Spleen (tissue), 13 donors: ENCODE data around the gene DYNLT1. TPM values are rescaled to one million over a fixed set of nuclear protein-coding genes. Genes with fewer than 3 reads are reported as not detected.

Experiments
- DNase-seq: peaks from one replicate; pipeline ENCODE4 v3.0.0-alpha.2; 2020
- H3K27ac ChIP-seq, 8 donors: fragments of 200-600 bp; sonication (generic) in 7 of 8; 1 replicate in 4 of 8; 2 replicates in 4 of 8; pipeline versions ENCODE4 v1.5.0 to v1.8.0; 2016 to 2021; ENCODE audit warnings: inconsistent platforms in 4 of 8, mild to moderate bottlenecking in 4 of 8, moderate library complexity in 1 of 8
- H3K27me3 ChIP-seq, 7 donors: fragments of 200-600 bp; sonication (generic) in 6 of 7; replicated peaks in 1 of 7; 1 replicate in 4 of 7; 2 replicates in 3 of 7; pipeline versions ENCODE4 v1.5.0 to v1.8.0; 2016 to 2021; ENCODE audit warnings: inconsistent platforms in 3 of 7, mild to moderate bottlenecking in 1 of 7
- H3K36me3 ChIP-seq, 6 donors: fragments of 200-600 bp; sonication (generic) in 5 of 6; 1 replicate in 4 of 6; 2 replicates in 2 of 6; pipeline versions ENCODE4 v1.5.0 to v1.8.0; 2016 to 2021; ENCODE audit warnings: inconsistent platforms in 2 of 6
- H3K4me1 ChIP-seq, 6 donors: fragments of 200-600 bp; sonication (generic) in 5 of 6; 1 replicate in 3 of 6; 2 replicates in 3 of 6; pipeline versions ENCODE4 v1.5.0 to v1.8.0; 2016 to 2021; ENCODE audit warnings: inconsistent platforms in 3 of 6
- H3K4me3 ChIP-seq, 8 donors: fragments of 200-600 bp; sonication (generic) in 7 of 8; 1 replicate in 4 of 8; 2 replicates in 4 of 8; pipeline versions ENCODE4 v1.5.0 to v1.8.0; 2016 to 2021; ENCODE audit warnings: inconsistent platforms in 4 of 8, mild to moderate bottlenecking in 4 of 8, moderate library complexity in 2 of 8
- H3K9me3 ChIP-seq, 8 donors: fragments of 200-600 bp; sonication (generic) in 7 of 8; 1 replicate in 4 of 8; 2 replicates in 4 of 8; pipeline versions ENCODE4 v1.5.0 to v1.8.0; 2016 to 2021; ENCODE audit warnings: inconsistent platforms in 4 of 8
- POLR2A ChIP-seq, 3 donors: fragments of 450-650 bp; IDR thresholded peaks; one replicate each; pipeline ENCODE4 v1.5.1; 2017; ENCODE audit warnings: antibody characterized with exemption in 3 of 3, mild to moderate bottlenecking in 1 of 3
- POLR2AphosphoS5 ChIP-seq, 3 donors: sonication (generic); formaldehyde crosslinking; IDR thresholded peaks; one replicate each; pipeline ENCODE4 v1.5.1; 2017; ENCODE audit warnings: antibody characterized with exemption in 3 of 3
- WGBS, 5 donors: extraction: QIAGEN DNeasy Blood & Tissue Kit in 3 of 5; methylation state at CpG; one replicate each; pipeline versions ENCODE4 v1.1.5 to v1.1.7; 2013 to 2018; 5-methylcytosine and 5-hydroxymethylcytosine counted together
- intact Hi-C: fragments of 100-400 bp; cut with DNase I; formaldehyde crosslinking; loops from one replicate; pipeline ENCODE4 v1.15.0; 2023; ENCODE audit warnings: low total_unique reads
- long read RNA-seq, 2 donors: transcript quantifications; one replicate each; lab custom pipeline, GENCODE V29; 2026
- polyA plus RNA-seq, 3 donors: library from polyadenylated mRNA; stranded (reverse); fragments of 200-250 nt; gene quantifications; one replicate each; pipeline ENCODE4 v1.2.1, GENCODE V29; 2013
- total RNA-seq, 7 donors: library from RNA; depleted of rRNA in 3 of 7; stranded (reverse); fragments of >200 nt in 3 of 7; fragmentation: NEBNext Ultra II Directional in 4 of 7; extraction: Animal tissue kit (Norgen Biotek cat#: 25700) in 4 of 7; gene quantifications; one replicate each; pipeline versions ENCODE4 v1.1.0 to v1.2.1, GENCODE V29; 2016 to 2021
- TF ChIP-seq, protein P1 (sequence below), 11 experiments: fragments of 200-600 bp in 7 of 11; fragments of 450-650 bp in 4 of 11; sonication (generic) in 4 of 11; IDR thresholded peaks in 8 of 11; conservative IDR thresholded peaks in 3 of 11; 1 replicate in 7 of 11; 2 replicates in 4 of 11; pipeline versions ENCODE4 v1.4.0 to v1.8.0; 2016 to 2021; ENCODE audit warnings: antibody characterized with exemption in 11 of 11, inconsistent platforms in 4 of 11, mild to moderate bottlenecking in 1 of 11
- donor health status: healthy with polysubstance abuse.
- donor health status: DM: no; HTN: no; CAD: no; lungs with moderate emphysema.
- donor health status: DM: no; HTN: no; CAD: no.
- donor health status: Bipolar disorder and iron deficiency.
- donor health status: healthy.
- donor health status: DM: no; HTN: no; CAD: no.
- donor health status: DM: yes; HTN: yes; CAD: no.

Gene DYNLT1
- total RNA-seq (10 to 100 TPM; 61.3 to 91.3 (median 71.3) TPM), polyA plus RNA-seq (100 to 1,000 TPM in 2 of 3 donors, 10 to 100 TPM in 1; 81.8 to 131 (median 126) TPM)
- long read RNA-seq, donor 1, transcript DYNLT1-203 (5 exons, 726 nt): major isoform, 90 of 103 reads
- long read RNA-seq, donor 1, partial matches to known transcripts: 11 of 103 reads
- long read RNA-seq, donor 1, other reads (novel, unspliced or antisense): 0 of 103 reads
- long read RNA-seq, donor 2, transcript DYNLT1-203 (5 exons, 726 nt): major isoform, 55 of 77 reads
- long read RNA-seq, donor 2, partial matches to known transcripts: 22 of 77 reads
- long read RNA-seq, donor 2, other reads (novel, unspliced or antisense): 0 of 77 reads

- Histone ChIP-seq H3K27me3 (no peaks in the 10 kb centered on the region), H3K9me3 (no peaks in the 10 kb centered on the region), H3K36me3 (peaks cover 0 to 29% (median 8%) of the 10 kb centered on the region in 6 donors), H3K4me3 (peak within 1 kb of the TSS; percentile 79 to 96 (median 90)), H3K4me1 (peaks cover 37 to 68% (median 61%) of the 10 kb centered on the region in 6 donors), H3K27ac (peak within 1 kb of the TSS; percentile 95 to 100 (median 99))
- WGBS, 5 donors: 0% methylated on average over 42 to 81 of the region's 81 CpGs
- intact Hi-C loops: no loop called here
- TF ChIP-seq POLR2AphosphoS5 (IDR thresholded peaks at IDR 0.05) (peak; percentile 99 to 100 (median 99)), POLR2A (IDR thresholded peaks at IDR 0.05) (peak; percentile 86 to 96 (median 93))
- TF ChIP-seq, protein P1, sequence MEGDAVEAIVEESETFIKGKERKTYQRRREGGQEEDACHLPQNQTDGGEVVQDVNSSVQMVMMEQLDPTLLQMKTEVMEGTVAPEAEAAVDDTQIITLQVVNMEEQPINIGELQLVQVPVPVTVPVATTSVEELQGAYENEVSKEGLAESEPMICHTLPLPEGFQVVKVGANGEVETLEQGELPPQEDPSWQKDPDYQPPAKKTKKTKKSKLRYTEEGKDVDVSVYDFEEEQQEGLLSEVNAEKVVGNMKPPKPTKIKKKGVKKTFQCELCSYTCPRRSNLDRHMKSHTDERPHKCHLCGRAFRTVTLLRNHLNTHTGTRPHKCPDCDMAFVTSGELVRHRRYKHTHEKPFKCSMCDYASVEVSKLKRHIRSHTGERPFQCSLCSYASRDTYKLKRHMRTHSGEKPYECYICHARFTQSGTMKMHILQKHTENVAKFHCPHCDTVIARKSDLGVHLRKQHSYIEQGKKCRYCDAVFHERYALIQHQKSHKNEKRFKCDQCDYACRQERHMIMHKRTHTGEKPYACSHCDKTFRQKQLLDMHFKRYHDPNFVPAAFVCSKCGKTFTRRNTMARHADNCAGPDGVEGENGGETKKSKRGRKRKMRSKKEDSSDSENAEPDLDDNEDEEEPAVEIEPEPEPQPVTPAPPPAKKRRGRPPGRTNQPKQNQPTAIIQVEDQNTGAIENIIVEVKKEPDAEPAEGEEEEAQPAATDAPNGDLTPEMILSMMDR (IDR thresholded peaks at IDR 0.05 in 8 of 11, conservative IDR thresholded peaks at IDR 0.05 in 3 of 11): peak in 2 of 11 experiments; percentile 14 to 26
- DNase-seq: peak; percentile 97
Observed at GRCh38 chr6:158644231-158645063, at the start of gene DYNLT1. TSS of gene DYNLT1 (minus strand) at chr6:158644743. CDS start at chr6:158644708, 35 bp downstream.

DNA sequence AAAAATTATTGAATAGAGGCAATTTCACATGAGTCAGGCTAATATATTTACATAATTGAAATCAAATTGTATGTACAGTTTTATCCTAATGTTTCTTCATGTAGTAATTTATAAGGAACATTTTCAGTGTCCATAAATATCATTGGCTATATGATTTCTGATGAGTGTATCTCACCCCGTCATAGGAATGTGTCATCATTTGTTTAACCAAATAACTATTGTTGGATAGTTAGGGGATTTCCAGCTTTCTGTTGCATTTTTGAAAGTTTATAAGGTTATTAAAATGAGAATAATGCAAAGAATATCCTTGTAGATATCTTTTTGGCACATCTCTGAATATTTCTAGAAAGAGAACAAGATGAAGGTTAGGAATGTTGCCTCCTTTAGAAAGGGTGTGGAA is 44.3 kb upstream of the DYNLT1 start:
- H3K4me3 ChIP-seq: no peak overlapping the region
- no peaks in the 10 kb centered on the region for H3K27me3 ChIP-seq
- DNase-seq: no peak
- intact Hi-C loops: no loop called here
- WGBS, 5 donors: 48 to 73% (median 63%) methylated on average over 1 of the region's 1 CpG
- no peaks in the 10 kb centered on the region for H3K9me3 ChIP-seq
- H3K4me1 ChIP-seq: peaks cover 6 to 65% (median 35%) of the 10 kb centered on the region in 6 donors
- no peak overlapping the region for H3K27ac ChIP-seq
- H3K36me3 ChIP-seq: peaks cover 0 to 27% (median 0%) of the 10 kb centered on the region in 6 donors
- TF ChIP-seq, protein P1 (IDR thresholded peaks at IDR 0.05 in 8 of 11, conservative IDR thresholded peaks at IDR 0.05 in 3 of 11): no peak
- TF ChIP-seq POLR2AphosphoS5 (IDR thresholded peaks at IDR 0.05) (no peak), POLR2A (IDR thresholded peaks at IDR 0.05) (no peak)

- Histone ChIP-seq H3K9me3 (no peaks in the 10 kb centered on the region), H3K27ac (peak overlapping the region in 6 of 8 donors; percentile 40 to 83 (median 68)), H3K4me1 (peaks cover 6 to 65% (median 35%) of the 10 kb centered on the region in 6 donors), H3K27me3 (no peaks in the 10 kb centered on the region), H3K4me3 (peak overlapping the region in 1 of 8 donors; percentile 40), H3K36me3 (peaks cover 0 to 41% (median 0%) of the 10 kb centered on the region in 6 donors)
- WGBS, 5 donors: 48 to 73% (median 55%) methylated on average over 4 of the region's 4 CpGs
- intact Hi-C loops: no loop called here
- no peak for DNase-seq
- no peak for TF ChIP-seq POLR2A (IDR thresholded peaks at IDR 0.05)
- TF ChIP-seq POLR2AphosphoS5 (IDR thresholded peaks at IDR 0.05): no peak
- TF ChIP-seq, protein P1 (IDR thresholded peaks at IDR 0.05 in 8 of 11, conservative IDR thresholded peaks at IDR 0.05 in 3 of 11): no peak
Observed at GRCh38 chr6:158687506-158687905, 43.0 kb upstream of the DYNLT1 start.
